Tibial nerve (tissue), 4 donors: ENCODE results near the gene LSS. TPM values are rescaled to one million over a fixed set of nuclear protein-coding genes. Genes with fewer than 3 reads are reported as not detected.
"Not testable (repeated sequence)": the region's sequence is repeated elsewhere in the genome, so short reads cannot be mapped to it uniquely, and the experiment has no call there.

ENCODE experiments used
- DNase-seq, 2 donors: peaks; one replicate each; pipeline ENCODE4 v3.0.0-alpha.2; 2019; ENCODE audit warnings: low spot score in 2 of 2
- H3K27ac ChIP-seq, 4 donors: fragments of 200-600 bp; sonication (generic) in 3 of 4; one replicate each; pipeline ENCODE4 v1.5.1; 2017 to 2019; ENCODE audit warnings: mild to moderate bottlenecking in 1 of 4
- H3K27me3 ChIP-seq, 2 donors: fragments of 200-600 bp; sonication (generic) in 1 of 2; one replicate each; pipeline versions ENCODE4 v1.5.1 to v1.6.0; 2017 to 2019
- H3K36me3 ChIP-seq, 3 donors: fragments of 200-600 bp; sonication (generic); one replicate each; pipeline ENCODE4 v1.5.1; 2018 to 2019
- H3K4me1 ChIP-seq, 4 donors: fragments of 200-600 bp; sonication (generic) in 3 of 4; one replicate each; pipeline ENCODE4 v1.5.1; 2017 to 2019
- H3K4me3 ChIP-seq, 4 donors: fragments of 200-600 bp; sonication (generic) in 3 of 4; one replicate each; pipeline ENCODE4 v1.5.1; 2017 to 2019; ENCODE audit warnings: mild to moderate bottlenecking in 1 of 4, moderate library complexity in 1 of 4
- H3K9me3 ChIP-seq, 4 donors: fragments of 200-600 bp; sonication (generic) in 3 of 4; one replicate each; pipeline ENCODE4 v1.5.1; 2017 to 2019
- EP300 ChIP-seq, 2 donors: sonication (generic); formaldehyde crosslinking; IDR thresholded peaks; one replicate each; pipeline ENCODE4 v1.6.1; 2017; ENCODE audit warnings: antibody characterized with exemption in 2 of 2, mild to moderate bottlenecking in 1 of 2
- POLR2A ChIP-seq, 2 donors: fragments of 450-650 bp; IDR thresholded peaks; one replicate each; pipeline ENCODE4 v1.6.1; 2017; ENCODE audit warnings: antibody characterized with exemption in 2 of 2, mild to moderate bottlenecking in 2 of 2, moderate library complexity in 2 of 2
- WGBS, 2 donors: methylation state at CpG; one replicate each; pipeline ENCODE4 v1.1.5; 2018; 5-methylcytosine and 5-hydroxymethylcytosine counted together
- total RNA-seq, 4 donors: library from RNA; depleted of rRNA; stranded (reverse); fragments of >200 nt; gene quantifications; one replicate each; pipeline ENCODE4 v1.1.0, GENCODE V29; 2016
- TF ChIP-seq, protein P1 (sequence below), 5 experiments: fragments of 200-600 bp in 3 of 5; fragments of 450-650 bp in 2 of 5; sonication (generic) in 3 of 5; IDR thresholded peaks; one replicate each; pipeline ENCODE4 v1.5.1; 2016 to 2019; ENCODE audit warnings: antibody characterized with exemption in 5 of 5, mild to moderate bottlenecking in 3 of 5, moderate library complexity in 2 of 5

LSS gene
- total RNA-seq, 4 donors from 2014 or later: 69.3 to 132 (median 80.6) TPM

- no peak for DNase-seq
- Histone ChIP-seq H3K36me3 (peaks cover 0 to 13% (median 0%) of the 10 kb centered on the region in 3 donors), H3K4me1 (peaks cover 0 to 38% (median 15%) of the 10 kb centered on the region in 4 donors), H3K27ac (peak overlapping the region; percentile 74 to 92 (median 84)), H3K9me3 (no peaks in the 10 kb centered on the region), H3K27me3 (no peaks in the 10 kb centered on the region), H3K4me3 (peak overlapping the region; percentile 69 to 91 (median 76))
- WGBS, 2 donors: 1% methylated on average over 20 of the region's 20 CpGs
- no peak for TF ChIP-seq EP300 (IDR thresholded peaks at IDR 0.05)
Observed at GRCh38 chr21:46227811-46228344, 696 bp downstream of the LSS start.

DNA sequence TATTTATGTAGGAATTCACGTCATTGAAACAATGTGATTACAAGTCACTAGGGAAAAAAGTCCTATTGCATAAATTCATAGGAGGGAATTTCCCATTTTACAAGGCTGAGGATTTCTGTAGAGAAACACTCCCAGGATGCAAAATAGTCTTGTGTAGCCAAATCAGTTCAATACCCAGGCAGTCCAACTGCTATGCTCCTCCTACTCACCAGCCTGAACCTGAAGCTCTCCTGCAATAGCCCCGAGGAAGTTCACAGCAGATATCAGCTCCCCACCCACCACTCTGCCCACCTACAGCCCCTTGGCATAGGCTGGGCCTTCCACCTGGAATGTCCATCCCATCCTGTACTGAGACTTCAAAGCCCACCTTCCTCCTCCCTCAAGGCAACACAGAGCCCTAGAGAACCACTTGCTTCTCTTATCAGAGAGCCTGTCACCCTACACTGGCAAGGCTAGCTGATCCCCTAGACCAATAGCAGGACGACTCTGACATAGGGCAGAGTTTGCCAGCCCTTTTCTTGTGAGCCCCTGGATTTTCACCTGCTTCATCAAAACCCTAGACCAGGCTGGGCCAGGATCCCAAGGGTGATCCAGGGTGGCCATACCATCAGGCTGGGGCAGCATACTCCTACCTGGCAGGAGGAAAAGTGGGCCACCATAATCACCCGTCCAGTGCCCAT is 1.5 kb downstream of the LSS start:
- DNase-seq: no peak

GRCh38 chr21:46226146-46226545 is 2.4 kb downstream of the LSS start:
- Histone ChIP-seq H3K9me3 (no peaks in the 10 kb centered on the region), H3K4me1 (peaks cover 0 to 38% (median 15%) of the 10 kb centered on the region in 4 donors), H3K36me3 (peaks cover 0 to 24% (median 5%) of the 10 kb centered on the region in 3 donors), H3K27ac (peak overlapping the region in 3 of 4 donors; percentile 82 to 92 (median 87)), H3K4me3 (no peak overlapping the region), H3K27me3 (no peaks in the 10 kb centered on the region)
- TF ChIP-seq POLR2A (IDR thresholded peaks at IDR 0.05) (no peak), EP300 (IDR thresholded peaks at IDR 0.05) (no peak)
- TF ChIP-seq, protein P1, sequence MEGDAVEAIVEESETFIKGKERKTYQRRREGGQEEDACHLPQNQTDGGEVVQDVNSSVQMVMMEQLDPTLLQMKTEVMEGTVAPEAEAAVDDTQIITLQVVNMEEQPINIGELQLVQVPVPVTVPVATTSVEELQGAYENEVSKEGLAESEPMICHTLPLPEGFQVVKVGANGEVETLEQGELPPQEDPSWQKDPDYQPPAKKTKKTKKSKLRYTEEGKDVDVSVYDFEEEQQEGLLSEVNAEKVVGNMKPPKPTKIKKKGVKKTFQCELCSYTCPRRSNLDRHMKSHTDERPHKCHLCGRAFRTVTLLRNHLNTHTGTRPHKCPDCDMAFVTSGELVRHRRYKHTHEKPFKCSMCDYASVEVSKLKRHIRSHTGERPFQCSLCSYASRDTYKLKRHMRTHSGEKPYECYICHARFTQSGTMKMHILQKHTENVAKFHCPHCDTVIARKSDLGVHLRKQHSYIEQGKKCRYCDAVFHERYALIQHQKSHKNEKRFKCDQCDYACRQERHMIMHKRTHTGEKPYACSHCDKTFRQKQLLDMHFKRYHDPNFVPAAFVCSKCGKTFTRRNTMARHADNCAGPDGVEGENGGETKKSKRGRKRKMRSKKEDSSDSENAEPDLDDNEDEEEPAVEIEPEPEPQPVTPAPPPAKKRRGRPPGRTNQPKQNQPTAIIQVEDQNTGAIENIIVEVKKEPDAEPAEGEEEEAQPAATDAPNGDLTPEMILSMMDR (IDR thresholded peaks at IDR 0.05): no peak
- DNase-seq: no peak
- WGBS, 2 donors: 90 to 91% methylated on average over 1 of the region's 1 CpG

More for the DNA sequence above, 1.5 kb downstream of the LSS start:
- peaks cover 0 to 38% (median 15%) of the 10 kb centered on the region in 4 donors for H3K4me1 ChIP-seq
- peak overlapping the region; percentile 69 to 91 (median 76) for H3K4me3 ChIP-seq
- TF ChIP-seq EP300 (IDR thresholded peaks at IDR 0.05) (peak in 1 of 2 donors; percentile 25), POLR2A (IDR thresholded peaks at IDR 0.05) (peak in 1 of 2 donors; percentile 19)
- TF ChIP-seq, protein P1 (IDR thresholded peaks at IDR 0.05): no peak
- H3K9me3 ChIP-seq: no peaks in the 10 kb centered on the region
- H3K27ac ChIP-seq: peak overlapping the region; percentile 74 to 92 (median 84)
- peaks cover 0 to 18% (median 0%) of the 10 kb centered on the region in 3 donors for H3K36me3 ChIP-seq
- WGBS, 2 donors: 37 to 41% methylated on average over 4 of the region's 4 CpGs
- H3K27me3 ChIP-seq: no peaks in the 10 kb centered on the region

DNA sequence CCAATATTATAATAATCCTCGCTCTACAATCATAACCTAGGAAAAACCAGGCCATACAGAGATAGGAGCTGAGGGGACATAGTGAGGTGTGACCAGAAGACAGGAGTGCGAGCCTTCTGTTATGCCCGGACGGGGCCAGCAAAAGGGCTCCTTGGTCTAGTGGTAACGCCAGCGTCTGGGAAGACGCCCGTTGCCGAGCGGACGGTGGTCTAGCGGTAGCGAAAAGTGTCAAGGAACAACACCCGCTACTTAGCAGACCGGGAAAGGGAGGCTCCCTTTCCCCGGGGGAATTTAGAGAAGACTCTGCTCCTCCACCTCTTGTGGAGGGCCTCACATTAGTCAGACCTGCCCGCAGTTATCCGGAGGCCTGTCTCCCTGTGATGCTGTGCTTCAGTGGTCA is 4.9 kb downstream of the LSS start:
- H3K27me3 ChIP-seq, H3K9me3 ChIP-seq, H3K4me3 ChIP-seq, DNase-seq, H3K27ac ChIP-seq: not testable (repeated sequence)
- peaks cover 0 to 48% (median 6%) of the 10 kb centered on the region in 3 donors for H3K36me3 ChIP-seq
- H3K4me1 ChIP-seq: peaks cover 0 to 24% (median 15%) of the 10 kb centered on the region in 4 donors
- 91 to 92% methylated on average over 18 of the region's 18 CpGs for WGBS, 2 donors

- Histone ChIP-seq H3K4me1 (peaks cover 0 to 24% (median 15%) of the 10 kb centered on the region in 4 donors), H3K4me3 (no peak overlapping the region), H3K27ac (no peak overlapping the region), H3K36me3 (peaks cover 0 to 50% (median 6%) of the 10 kb centered on the region in 3 donors), H3K9me3 (no peaks in the 10 kb centered on the region), H3K27me3 (no peaks in the 10 kb centered on the region)
- DNase-seq: no peak
- WGBS, 2 donors: 71 to 78% methylated on average over 7 of the region's 7 CpGs
- TF ChIP-seq EP300 (IDR thresholded peaks at IDR 0.05) (no peak), POLR2A (IDR thresholded peaks at IDR 0.05) (no peak)
- TF ChIP-seq, protein P1 (IDR thresholded peaks at IDR 0.05): no peak
Observed at GRCh38 chr21:46223217-46223616, 5.4 kb downstream of the LSS start.

GRCh38 chr21:46222436-46223116 is 6.0 kb downstream of the LSS start:
- Histone ChIP-seq H3K36me3 (peaks cover 0 to 57% (median 6%) of the 10 kb centered on the region in 3 donors), H3K4me3 (no peak overlapping the region), H3K9me3 (no peaks in the 10 kb centered on the region), H3K27ac (no peak overlapping the region), H3K4me1 (peaks cover 0 to 19% (median 13%) of the 10 kb centered on the region in 4 donors), H3K27me3 (no peaks in the 10 kb centered on the region)
- TF ChIP-seq POLR2A (IDR thresholded peaks at IDR 0.05) (no peak), EP300 (IDR thresholded peaks at IDR 0.05) (no peak)
- TF ChIP-seq, protein P1 (IDR thresholded peaks at IDR 0.05): no peak
- WGBS, 2 donors: 74 to 85% methylated on average over 8 to 11 of the region's 11 CpGs
- DNase-seq: no peak
